Gastrocnemius medialis (tissue), 4 donors: Measurements from ENCODE around the gene CTSD. TPM values are rescaled to one million over a fixed set of nuclear protein-coding genes. Genes with fewer than 3 reads are reported as not detected.

Experiments used
- ATAC-seq, 2 donors: fragments of 150-250 bp; one replicate each; pipeline ENCODE4 v1.9.1; 2016
- DNase-seq, 2 donors: peaks; one replicate each; pipeline ENCODE4 v3.0.0-alpha.2; 2019
- H3K27ac ChIP-seq, 4 donors: fragments of 200-600 bp; sonication (generic); 1 replicate in 1 of 4; 2 replicates in 3 of 4; pipeline ENCODE4 v1.5.1; 2016 to 2018; ENCODE audit warnings: mild to moderate bottlenecking in 2 of 4, moderate library complexity in 1 of 4
- H3K27me3 ChIP-seq, 3 donors: fragments of 200-600 bp; sonication (generic) in 2 of 3; 1 replicate in 1 of 3; 2 replicates in 2 of 3; pipeline versions ENCODE4 v1.5.1 to v1.6.0; 2016 to 2019; ENCODE audit warnings: mild to moderate bottlenecking in 1 of 3, moderate library complexity in 1 of 3
- H3K36me3 ChIP-seq, 2 donors: fragments of 200-600 bp; sonication (generic) in 1 of 2; one replicate each; pipeline ENCODE4 v1.5.1; 2017 to 2018
- H3K4me1 ChIP-seq, 2 donors: fragments of 200-600 bp; sonication (generic) in 1 of 2; one replicate each; pipeline ENCODE4 v1.5.1; 2016 to 2017; ENCODE audit warnings: mild to moderate bottlenecking in 2 of 2
- H3K4me3 ChIP-seq, 4 donors: fragments of 200-600 bp; sonication (generic) in 3 of 4; 1 replicate in 1 of 4; 2 replicates in 3 of 4; pipeline ENCODE4 v1.5.1; 2016 to 2019; ENCODE audit warnings: mild to moderate bottlenecking in 2 of 4
- H3K9me3 ChIP-seq, 3 donors: fragments of 200-600 bp; sonication (generic) in 2 of 3; 1 replicate in 1 of 3; 2 replicates in 2 of 3; pipeline ENCODE4 v1.5.1; 2016 to 2019
- CTCF ChIP-seq, 5 experiments: fragments of 450-650 bp in 3 of 5; fragments of 200-600 bp in 2 of 5; sonication (generic) in 2 of 5; IDR thresholded peaks in 4 of 5; conservative IDR thresholded peaks in 1 of 5; 1 replicate in 4 of 5; 2 replicates in 1 of 5; pipeline ENCODE4 v1.5.1; 2016 to 2019; ENCODE audit warnings: antibody characterized with exemption in 5 of 5, mild to moderate bottlenecking in 3 of 5, moderate library complexity in 3 of 5
- POLR2A ChIP-seq, 2 donors: fragments of 450-650 bp; IDR thresholded peaks; one replicate each; pipeline ENCODE4 v1.6.1; 2017; ENCODE audit warnings: antibody characterized with exemption in 2 of 2, mild to moderate bottlenecking in 2 of 2, moderate library complexity in 2 of 2
- in situ Hi-C, 4 donors: fragments of 200-750 bp; cut with MboI; loops; one replicate each; pipeline versions ENCODE4 v1.15.0 to v1.8.0; 2017; ENCODE audit warnings: low sequenced_read_pairs in 4 of 4
- intact Hi-C: fragments of 100-400 bp; cut with DNase I; formaldehyde crosslinking; loops from one replicate; pipeline ENCODE4 v1.15.1; 2023; ENCODE audit warnings: low total_unique reads
- total RNA-seq, 4 donors: library from RNA; depleted of rRNA; stranded (reverse); fragments of >200 nt; gene quantifications; one replicate each; pipeline versions ENCODE4 v1.1.0 to v1.2.3, GENCODE V29; 2016

Gene CTSD
- total RNA-seq, 4 donors from 2014 or later, result 490 to 981 (median 845) TPM

GRCh38 chr11:1750840-1751530 is 12.7 kb downstream of the CTSD start:
- DNase-seq (no peak), ATAC-seq (no peak)
- peak overlapping the region; percentile 83 to 90 (median 88) for H3K27ac ChIP-seq

DNA sequence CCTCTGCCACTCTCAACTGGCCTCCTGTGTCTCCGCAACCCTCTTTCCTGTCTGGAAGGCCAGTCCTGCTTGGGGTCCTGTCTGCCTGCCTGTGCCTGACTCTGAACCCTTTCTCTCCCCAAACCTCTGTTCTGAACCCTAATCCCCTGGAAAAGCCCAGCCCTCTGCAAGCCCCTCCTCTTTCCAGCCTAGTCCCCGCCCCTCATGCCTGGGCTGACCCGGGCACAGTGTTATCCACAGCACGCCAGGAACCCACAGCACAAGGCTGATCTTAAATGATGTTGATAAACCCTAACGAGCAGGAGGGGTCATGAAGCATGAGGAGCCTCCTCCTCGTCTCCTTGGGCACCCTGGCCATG is 13.3 kb downstream of the CTSD start, which contains the start of gene IFITM10:
IFITM10 (minus strand) TSS at position 115 of the 359 bp plus-strand sequence. CDS start 153 bp downstream, outside the sequence.
- in situ Hi-C loops, result no loop called here
- TF ChIP-seq CTCF (IDR thresholded peaks at IDR 0.05 in 4 of 5, conservative IDR thresholded peaks at IDR 0.05 in 1 of 5), result no peak
- no peak for TF ChIP-seq POLR2A (IDR thresholded peaks at IDR 0.05)
- Histone ChIP-seq H3K36me3 (peaks cover 0 to 26% of the 10 kb centered on the region in 2 donors), H3K9me3 (no peaks in the 10 kb centered on the region), H3K4me1 (peaks cover 63 to 79% of the 10 kb centered on the region in 2 donors), H3K4me3 (peak within 1 kb of the TSS in 1 of 4 donors; percentile 62), H3K27ac (peak within 1 kb of the TSS; percentile 83 to 90 (median 88)), H3K27me3 (no peaks in the 10 kb centered on the region)
- ATAC-seq (no peak), DNase-seq (peak in 1 of 2 donors; percentile 42)
- intact Hi-C loops, result no loop called here

More at GRCh38 chr11:1750840-1751530, 12.7 kb downstream of the CTSD start:
- Histone ChIP-seq H3K4me1 (peaks cover 63 to 81% of the 10 kb centered on the region in 2 donors), H3K9me3 (no peaks in the 10 kb centered on the region), H3K4me3 (no peak overlapping the region), H3K36me3 (peaks cover 0 to 31% of the 10 kb centered on the region in 2 donors), H3K27me3 (no peaks in the 10 kb centered on the region)
- TF ChIP-seq CTCF (IDR thresholded peaks at IDR 0.05 in 4 of 5, conservative IDR thresholded peaks at IDR 0.05 in 1 of 5), result no peak
- TF ChIP-seq POLR2A (IDR thresholded peaks at IDR 0.05), result no peak
- in situ Hi-C loops, result no loop called here
- intact Hi-C loops, result no loop called here

DNA sequence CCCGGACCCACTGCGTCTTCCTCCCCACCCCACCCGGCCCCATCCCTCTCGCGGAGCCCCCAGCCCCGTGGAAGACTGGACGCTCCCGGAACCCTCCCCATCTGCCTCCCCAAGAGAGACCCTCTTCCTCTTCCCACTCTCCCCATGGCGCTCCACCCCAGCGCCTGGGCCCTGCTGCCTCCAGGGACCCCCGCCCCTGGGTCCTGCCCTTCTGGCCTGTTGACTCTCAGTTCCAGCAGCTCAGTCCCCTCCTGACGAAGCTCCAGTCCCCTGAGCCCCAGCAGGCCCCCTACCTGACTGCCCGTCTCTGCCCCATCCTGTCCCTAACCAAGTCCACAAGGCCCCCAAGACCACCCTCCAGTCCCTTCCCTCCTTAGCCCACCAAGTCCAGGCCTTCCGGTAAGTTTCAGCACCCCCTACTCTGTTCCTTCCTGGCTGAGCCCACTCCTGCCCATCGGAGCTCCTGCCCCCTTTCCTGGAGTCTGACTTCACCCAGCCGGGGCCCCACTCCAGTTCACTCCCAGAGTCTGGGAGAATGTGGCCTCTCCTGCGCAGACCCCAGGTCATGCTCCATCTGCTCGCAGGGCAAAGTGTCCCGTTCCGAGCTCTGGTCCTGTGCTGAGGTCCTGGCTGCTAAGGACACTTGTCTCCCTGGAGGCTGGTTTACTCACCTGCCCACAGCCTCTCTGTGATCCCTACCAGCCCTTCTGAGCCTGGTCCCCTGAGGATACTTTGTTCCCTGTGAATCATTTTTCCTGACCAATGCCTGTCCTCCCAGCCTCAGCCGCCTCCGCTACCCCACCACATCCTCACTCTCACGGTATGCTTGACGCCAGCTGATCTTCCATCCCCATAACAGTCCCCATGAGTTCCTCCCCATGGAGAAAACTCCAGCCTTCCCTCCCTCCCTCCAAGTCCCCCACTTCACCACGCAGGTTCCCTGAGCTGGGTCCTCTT is 14.1 kb downstream of the CTSD start:
- DNase-seq (peak in 1 of 2 donors; percentile 50), ATAC-seq (peak; percentile 6 to 12)
- intact Hi-C loops, result loop anchor here (2.0 to 5.0 kb wide), 2 partner anchors 13 to 182 kb away; partner anchors contain the start of gene CTSD
- Histone ChIP-seq H3K9me3 (no peaks in the 10 kb centered on the region), H3K27me3 (no peaks in the 10 kb centered on the region), H3K4me1 (peaks cover 70 to 80% of the 10 kb centered on the region in 2 donors), H3K4me3 (peak overlapping the region in 2 of 4 donors; percentile 44 to 62), H3K27ac (peak overlapping the region; percentile 83 to 90 (median 88)), H3K36me3 (peaks cover 0 to 18% of the 10 kb centered on the region in 2 donors)
- TF ChIP-seq POLR2A (IDR thresholded peaks at IDR 0.05) (no peak), CTCF (IDR thresholded peaks at IDR 0.05 in 4 of 5, conservative IDR thresholded peaks at IDR 0.05 in 1 of 5) (no peak)
- in situ Hi-C loops, result no loop called here

GRCh38 chr11:1748636-1749394 is 14.9 kb downstream of the CTSD start:
- Histone ChIP-seq H3K36me3 (peaks cover 0 to 13% of the 10 kb centered on the region in 2 donors), H3K27ac (peak overlapping the region; percentile 83 to 90 (median 88)), H3K27me3 (no peaks in the 10 kb centered on the region), H3K4me3 (peak overlapping the region; percentile 44 to 62 (median 54)), H3K4me1 (peaks cover 66 to 85% of the 10 kb centered on the region in 2 donors), H3K9me3 (no peaks in the 10 kb centered on the region)
- intact Hi-C loops, result loop anchor here (2.0 to 5.0 kb wide), 2 partner anchors 14 to 182 kb away; partner anchors contain the start of gene CTSD
- no peak for TF ChIP-seq CTCF (IDR thresholded peaks at IDR 0.05 in 4 of 5, conservative IDR thresholded peaks at IDR 0.05 in 1 of 5)
- TF ChIP-seq POLR2A (IDR thresholded peaks at IDR 0.05), result peak; percentile 52 to 53
- ATAC-seq (peak in 1 of 2 donors; percentile 12), DNase-seq (peak in 1 of 2 donors; percentile 56)
- in situ Hi-C loops, result no loop called here
